Stimulated activated CD4-positive, alpha-beta T cell treated with anti-CD3 and anti-CD28 coated beads, Interleukin-15, amount 100 ng/mL, for 24 hours (primary cell): Measurements from ENCODE around the gene LMLN.
"Not testable (repeated sequence)": the region's sequence is repeated elsewhere in the genome, so short reads cannot be mapped to it uniquely, and the experiment has no call there.

Experiments used
- DNase-seq: peaks from one replicate; pipeline ENCODE4 v3.0.0-alpha.2; 2020

The LMLN gene

GRCh38 chr3:198027799-198028390 is 67.9 kb downstream of the LMLN start:
- no peak for DNase-seq

GRCh38 chr3:198028718-198029117 is 68.7 kb downstream of the LMLN start:
- no peak for DNase-seq

GRCh38 chr3:198030125-198030524 is 70.1 kb downstream of the LMLN start:
- DNase-seq = no peak

DNA sequence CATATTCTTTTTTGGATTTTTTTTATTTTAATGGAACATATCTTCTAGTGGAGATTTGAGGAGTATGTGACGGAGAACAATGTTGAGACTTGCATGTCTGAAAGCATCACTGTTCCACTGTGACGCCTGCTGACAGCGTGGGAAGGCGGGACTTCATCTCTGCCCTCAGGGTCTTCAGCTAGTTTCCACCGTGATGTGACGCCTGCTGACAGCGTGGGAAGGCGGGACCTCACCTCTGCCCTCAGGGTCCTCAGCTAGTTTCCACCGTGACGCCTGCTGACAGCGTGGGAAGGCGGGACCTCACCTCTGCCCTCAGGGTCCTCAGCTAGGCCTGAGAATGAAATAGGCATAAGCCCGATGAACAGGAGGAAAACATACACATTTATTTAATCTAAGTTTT is 70.7 kb downstream of the LMLN start:
- no peak for DNase-seq

DNA sequence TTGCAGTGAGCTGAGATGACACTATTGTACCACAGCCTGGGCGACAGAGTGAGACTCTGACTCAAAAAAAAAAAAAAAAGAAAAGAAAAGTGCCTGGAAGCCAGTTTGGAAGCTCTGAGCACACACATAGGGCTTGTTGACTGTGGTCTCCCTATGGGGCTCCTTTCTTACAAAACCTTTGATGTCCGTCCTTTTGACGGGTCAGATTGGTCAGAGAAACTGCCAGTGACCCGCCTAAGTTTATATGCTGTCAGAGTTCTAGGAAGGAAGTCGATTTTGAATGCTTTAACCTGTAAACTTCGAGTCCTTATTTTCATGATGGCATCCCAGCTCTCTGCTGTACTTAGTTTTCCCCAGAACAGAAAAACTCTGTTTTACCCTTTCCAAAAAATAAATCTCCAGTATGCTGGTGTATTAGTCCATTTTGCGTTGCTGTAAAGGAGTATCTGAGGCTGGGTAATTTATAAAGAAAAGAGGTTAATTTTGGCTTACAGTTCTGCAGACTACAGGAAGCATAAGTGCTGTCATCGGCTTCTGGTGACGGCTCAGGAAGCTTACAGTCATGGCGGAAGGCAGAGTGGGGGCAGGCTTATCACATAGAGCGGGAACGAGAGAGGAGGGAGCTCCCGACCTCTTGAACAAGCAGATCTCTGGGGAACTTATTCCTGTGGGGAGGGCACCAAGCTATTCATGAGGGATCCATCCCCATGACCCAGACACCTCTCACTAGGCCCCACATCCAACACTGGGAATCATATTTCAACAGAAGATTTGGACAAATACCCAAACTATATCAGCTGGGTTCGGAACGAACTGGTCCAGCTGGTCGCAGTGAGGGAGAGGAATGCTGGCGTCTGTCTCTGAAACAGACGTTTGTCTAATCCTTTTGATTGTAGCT is 72.3 kb downstream of the LMLN start:
- no peak for DNase-seq

GRCh38 chr3:198043119-198043518 is 83.1 kb downstream of the LMLN start:
- DNase-seq = no peak

GRCh38 chr3:198046120-198046857 is 86.3 kb downstream of the LMLN start:
- no peak for DNase-seq

- no peak for DNase-seq
Observed at GRCh38 chr3:198048445-198048844, 88.4 kb downstream of the LMLN start.

DNA sequence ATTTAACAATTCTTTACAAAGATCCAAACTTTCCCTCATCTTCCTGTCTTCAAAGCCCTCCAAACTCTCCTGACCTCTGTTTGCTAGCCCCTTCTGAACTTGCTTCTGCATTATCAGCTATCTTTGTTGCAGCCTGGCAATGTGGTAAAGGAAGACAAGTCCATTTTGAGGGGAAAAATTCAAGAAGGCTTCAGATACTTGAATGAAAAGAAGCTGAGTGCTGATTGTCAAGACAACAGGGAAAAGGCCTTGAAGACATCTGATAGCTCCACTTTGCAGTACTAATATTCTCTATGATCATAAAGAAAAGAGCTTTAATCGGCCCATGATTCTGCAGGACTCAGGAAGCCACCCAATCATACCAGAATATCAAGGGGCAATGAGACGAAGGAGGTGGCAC is 91.8 kb downstream of the LMLN start:
- no peak for DNase-seq

DNA sequence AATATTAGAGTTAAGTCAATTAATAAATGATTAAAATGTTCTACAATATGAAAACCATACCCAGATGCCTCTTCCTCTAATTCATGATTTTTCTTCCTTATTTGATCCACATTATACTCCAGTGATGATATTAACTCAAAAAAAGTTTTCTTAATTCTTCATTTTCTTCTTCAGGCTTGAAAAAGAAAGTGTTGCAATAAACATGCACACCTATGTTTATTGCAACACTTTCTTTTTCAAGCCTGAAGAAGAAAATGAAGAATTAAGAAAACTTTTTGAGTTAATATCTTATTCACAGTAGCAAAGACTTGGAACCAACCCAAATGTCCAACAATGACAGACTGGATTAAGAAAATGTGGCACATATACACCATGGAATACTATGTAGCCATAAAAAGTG is 93.4 kb downstream of the LMLN start:
- DNase-seq = not testable (repeated sequence)

- no peak for DNase-seq
Observed at GRCh38 chr3:198061119-198062067, 101.4 kb downstream of the LMLN start.

DNA sequence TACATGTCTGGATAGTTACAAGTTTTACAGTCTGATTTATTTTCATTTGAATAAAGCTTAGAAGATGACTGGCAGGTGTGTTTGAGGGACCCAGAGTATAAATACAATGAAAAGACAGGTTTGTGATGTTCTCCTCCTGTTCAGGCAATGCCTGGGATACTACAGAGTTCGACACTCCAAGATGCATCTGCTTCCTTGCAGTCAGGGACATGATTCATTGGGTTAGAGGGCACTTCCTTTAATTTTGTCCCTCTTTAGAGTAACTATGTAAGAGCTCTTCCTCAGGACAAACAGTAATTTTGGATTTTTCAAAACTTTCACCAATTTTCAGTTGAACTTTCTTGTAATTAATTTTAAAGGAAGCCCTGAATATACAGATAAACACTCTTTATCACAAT is 102.0 kb downstream of the LMLN start:
- DNase-seq = no peak

DNA sequence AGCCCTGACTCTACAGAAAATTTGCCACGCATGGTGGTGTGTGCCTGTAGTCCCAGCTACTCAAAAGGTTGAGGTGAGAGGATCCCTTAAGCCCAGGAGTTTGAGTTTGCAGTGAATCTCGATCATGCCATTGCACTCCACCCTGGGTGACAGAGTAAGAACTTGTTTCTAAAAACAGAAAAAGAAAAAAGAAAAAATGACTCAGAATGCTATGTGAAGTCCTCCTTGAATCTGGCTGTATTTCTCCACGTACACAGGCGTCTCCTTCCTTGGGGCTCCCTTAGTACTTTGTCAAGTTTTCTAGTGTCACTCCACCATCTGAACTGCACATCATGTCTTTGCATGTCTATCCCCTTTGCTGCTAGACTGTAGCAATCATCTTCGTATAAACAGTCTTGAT is 104.4 kb downstream of the LMLN start:
- no peak for DNase-seq

- DNase-seq = no peak
Observed at GRCh38 chr3:198065897-198066296, 105.9 kb downstream of the LMLN start.

GRCh38 chr3:198067416-198067815 is 107.4 kb downstream of the LMLN start:
- DNase-seq = no peak

DNA sequence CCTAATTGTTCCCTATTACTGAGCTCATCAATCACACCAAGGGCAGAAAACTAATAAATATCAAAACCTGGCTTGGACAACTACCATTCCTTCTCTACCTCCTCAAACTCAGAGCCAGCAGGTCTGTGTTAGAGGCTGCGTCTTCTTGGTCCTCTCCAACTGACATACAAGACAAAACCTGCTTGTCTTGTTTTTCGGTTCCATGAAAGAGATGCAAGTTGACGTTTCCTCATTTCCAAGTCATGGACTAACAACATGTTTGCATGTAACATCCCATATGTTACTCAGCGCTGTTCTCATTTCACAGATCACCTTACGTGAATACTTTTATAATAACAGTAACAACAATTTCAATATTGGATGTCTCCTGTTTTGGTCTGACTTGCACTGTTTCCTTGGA is 110.9 kb downstream of the LMLN start:
- no peak for DNase-seq

- peak; percentile 69 for DNase-seq
Observed at GRCh38 chr3:198071602-198072287, 111.7 kb downstream of the LMLN start.

DNA sequence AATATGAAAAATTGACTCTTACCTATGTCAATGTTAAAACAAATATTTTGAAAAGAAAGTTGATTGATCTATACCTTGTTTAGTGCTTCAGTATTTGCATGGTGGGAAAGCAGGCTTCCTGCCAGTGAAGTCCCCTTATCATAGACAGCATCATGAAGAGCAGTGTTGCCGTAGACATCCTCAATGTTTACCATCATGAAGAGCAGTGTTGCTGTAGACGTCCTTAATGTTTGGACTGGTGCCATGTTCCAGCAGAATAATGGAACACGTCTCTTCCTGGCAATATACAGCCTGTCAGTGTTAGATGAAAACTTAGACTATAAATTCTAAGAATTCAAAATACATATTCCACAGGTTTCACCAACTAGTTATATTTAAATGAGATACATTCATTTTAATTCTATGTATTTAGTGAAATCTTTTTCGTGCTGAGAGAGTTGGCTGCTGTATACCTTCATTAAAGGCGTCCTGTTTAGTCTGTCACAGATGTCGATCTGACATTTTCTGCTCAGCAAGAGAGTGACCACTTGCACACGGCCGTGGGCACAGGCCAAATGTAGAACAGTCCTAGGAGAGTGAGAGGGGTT is 116.8 kb downstream of the LMLN start:
- no peak for DNase-seq

DNA sequence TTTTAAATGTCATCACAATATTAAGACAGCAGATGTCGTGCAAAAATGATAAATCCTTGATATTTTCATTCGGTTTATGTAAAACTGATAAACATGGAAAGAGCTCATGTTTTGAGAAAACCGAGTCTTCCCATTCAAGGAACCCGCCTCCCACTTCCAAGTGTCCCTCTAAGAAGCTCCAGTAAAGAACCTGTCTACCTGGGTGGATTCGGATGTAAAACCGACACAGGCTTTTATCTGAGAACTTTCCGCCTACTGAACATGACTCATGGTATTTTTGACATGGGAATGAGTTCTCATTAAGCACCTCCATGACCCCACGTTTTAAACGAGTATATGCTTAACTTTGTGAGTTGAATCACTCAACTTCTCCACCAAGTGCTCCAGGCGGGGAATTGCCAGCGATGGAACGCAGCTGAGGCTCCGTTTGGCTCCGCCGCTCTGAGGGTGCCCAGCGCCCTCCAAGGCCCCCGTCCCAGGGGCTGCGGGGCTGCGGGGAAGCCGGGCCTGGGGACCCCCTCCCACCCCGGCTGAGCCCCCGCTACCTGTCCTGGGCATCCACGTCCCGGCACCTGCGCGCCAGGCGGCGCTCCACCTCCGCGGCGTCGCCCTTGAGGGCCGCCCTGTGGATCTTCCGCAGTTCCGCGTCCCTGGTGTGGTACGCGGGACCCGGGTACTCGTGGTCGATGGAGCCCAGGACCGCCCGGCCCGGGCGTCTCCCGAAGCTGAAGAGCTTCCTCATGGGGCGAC is 119.9 kb downstream of the LMLN start:
- peak; percentile 68 for DNase-seq

- peak; percentile 85 for DNase-seq
Observed at GRCh38 chr3:198080521-198081384, 120.7 kb downstream of the LMLN start.
